ENCODE measurements around the gene ANKRD36B.
"Not testable (repeated sequence)": the region's sequence is repeated elsewhere in the genome, so short reads cannot be mapped to it uniquely, and the experiment has no call there.

Gene ANKRD36B

DNA sequence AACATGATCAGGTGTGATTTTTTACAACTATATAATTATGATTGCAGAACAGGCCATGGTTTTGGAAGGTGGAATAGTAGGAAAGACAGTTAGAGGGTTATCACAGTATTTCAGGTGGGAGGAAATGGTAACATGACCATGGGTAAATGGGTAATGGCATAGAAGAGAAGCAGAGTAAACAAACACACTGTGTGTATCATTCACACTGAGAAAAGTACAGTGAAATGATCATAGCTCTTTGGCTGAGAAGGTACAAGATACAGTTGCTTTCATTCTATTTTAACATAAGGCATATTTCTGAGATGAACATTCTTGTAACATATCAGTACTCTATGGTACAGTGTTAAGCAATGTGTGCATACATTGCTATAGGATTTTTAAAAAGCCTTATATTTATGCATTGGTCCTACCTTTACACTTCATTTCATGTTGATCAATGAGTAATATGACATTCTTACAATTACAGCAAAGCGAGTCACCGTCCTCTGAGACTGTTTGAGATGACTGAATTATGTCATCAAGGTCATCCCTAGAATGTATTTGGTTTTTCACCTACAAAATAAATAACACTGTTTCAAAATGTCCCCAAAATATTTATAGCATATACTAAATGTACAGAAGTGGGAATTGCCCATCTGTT, 66.6 kb downstream of the ANKRD36B start:
- H3K36me3 Mint-ChIP-seq (ENCODE audit: insufficient read depth); H3K4me3 Mint-ChIP-seq; H3K4me1 Mint-ChIP-seq (ENCODE audit: low read depth in 2 of 2); DNase-seq; H3K27me3 Mint-ChIP-seq; H3K9me3 Mint-ChIP-seq; ATAC-seq (replicated peaks); H3K27ac Mint-ChIP-seq: not testable (repeated sequence)

DNA sequence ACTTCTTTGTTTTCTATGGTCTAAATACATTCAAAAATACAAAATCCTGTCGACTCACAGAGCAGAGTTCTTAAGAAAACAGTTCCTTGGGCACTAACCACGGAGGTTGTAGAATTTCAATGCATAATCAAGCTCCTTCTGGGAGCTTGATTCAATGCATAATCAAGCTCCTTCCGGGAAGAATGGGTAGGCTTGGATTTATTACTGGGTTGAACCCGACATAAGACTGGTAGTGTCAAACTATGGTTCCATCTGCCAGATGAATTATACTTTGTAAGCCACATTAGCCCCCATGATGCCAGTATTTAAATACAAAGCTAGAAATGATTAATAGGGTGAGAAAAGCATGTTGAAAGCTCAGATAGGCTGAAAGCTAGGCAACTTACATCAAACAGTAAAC, 94.0 kb downstream of the ANKRD36B start:
- H3K27me3 Mint-ChIP-seq; H3K4me3 Mint-ChIP-seq; H3K27ac Mint-ChIP-seq; ATAC-seq (replicated peaks); H3K9me3 Mint-ChIP-seq; H3K36me3 Mint-ChIP-seq (ENCODE audit: insufficient read depth); H3K4me1 Mint-ChIP-seq (ENCODE audit: low read depth in 2 of 2); DNase-seq: not testable (repeated sequence)

GRCh38 chr2:97490141-97490540, 99.5 kb downstream of the ANKRD36B start:
- H3K27ac Mint-ChIP-seq; H3K4me1 Mint-ChIP-seq (ENCODE audit: low read depth in 2 of 2); H3K9me3 Mint-ChIP-seq; ATAC-seq (replicated peaks); DNase-seq; H3K27me3 Mint-ChIP-seq; H3K4me3 Mint-ChIP-seq; H3K36me3 Mint-ChIP-seq (ENCODE audit: insufficient read depth): not testable (repeated sequence)

Measured in effector memory CD8-positive, alpha-beta T cell (primary cell).